ENCODE measurements around the gene NCKAP5.

NCKAP5 gene

DNA sequence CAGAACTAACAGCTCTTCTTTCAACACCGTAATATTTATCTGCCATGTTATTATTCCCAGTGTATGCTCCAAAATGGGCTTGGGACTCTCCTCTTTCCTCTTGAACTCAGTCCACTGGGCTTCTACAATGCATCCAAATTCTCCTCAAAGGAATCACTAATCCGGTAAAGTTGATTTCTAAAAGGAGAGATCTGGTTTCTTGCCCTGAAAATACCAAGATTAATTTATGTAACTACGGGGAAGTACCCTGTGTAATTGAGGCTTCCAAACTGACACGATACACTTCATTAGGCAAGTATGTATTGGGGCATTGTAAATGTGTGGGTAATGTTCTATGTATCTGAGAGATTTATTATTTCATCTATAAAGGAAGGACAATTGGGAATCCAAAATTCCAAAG lies 5.7 kb downstream of the NCKAP5 start:
- WGBS, result 97% methylated on average over 4 of the region's 4 CpGs
- no peak overlapping the region for H3K23ac ChIP-seq (ENCODE audit: low read length in 2 of 2)
- H3K18ac ChIP-seq (ENCODE audit: low read depth in 1 of 2, low read length in 2 of 2), result no peak overlapping the region
- no peak overlapping the region for H2BK5ac ChIP-seq (ENCODE audit: low read depth, low read length, poor library complexity, severe bottlenecking)
- no peak overlapping the region for H4K91ac ChIP-seq (ENCODE audit: low read length)
- DNase-seq, result no peak
- no peak overlapping the region for H2BK15ac ChIP-seq (ENCODE audit: low read depth, poor library complexity, severe bottlenecking)
- no peaks in the 10 kb centered on the region for H3K79me1 ChIP-seq (replicated peaks; ENCODE audit: low read length, poor library complexity, severe bottlenecking)
- H3K27me3 ChIP-seq (ENCODE audit: control insufficient read depth in 1 of 2, insufficient read depth in 1 of 2, low read length in 2 of 2), result no peaks in the 10 kb centered on the region
- H4K8ac ChIP-seq (ENCODE audit: low read length), result no peak overlapping the region
- no peak overlapping the region for H3K4me2 ChIP-seq (ENCODE audit: low read length, poor library complexity, severe bottlenecking)
- H3K14ac ChIP-seq (ENCODE audit: low read length in 2 of 2), result no peak overlapping the region
- no peaks in the 10 kb centered on the region for H3K9me3 ChIP-seq (ENCODE audit: control insufficient read depth, low read length)
- no peak overlapping the region for H2AFZ ChIP-seq (ENCODE audit: low read depth, low read length)
- H3K9ac ChIP-seq (ENCODE audit: low read length), result no peak overlapping the region
- no peak overlapping the region for H3K27ac ChIP-seq (ENCODE audit: low read length, poor library complexity, severe bottlenecking)
- no peak overlapping the region for H3K4me3 ChIP-seq (ENCODE audit: insufficient read depth in 1 of 2, low read depth in 1 of 2, low read length in 2 of 2)
- H3K4me1 ChIP-seq (ENCODE audit: control insufficient read depth, insufficient read depth, low read depth, low read length), result peaks cover 5% of the 10 kb centered on the region
- H2BK12ac ChIP-seq (ENCODE audit: low read length in 2 of 2), result no peak overlapping the region
- H2BK120ac ChIP-seq (ENCODE audit: low read depth, low read length), result no peak overlapping the region
- H3K4ac ChIP-seq (ENCODE audit: low read depth in 1 of 2, low read length in 2 of 2), result no peak overlapping the region
- H3K36me3 ChIP-seq (ENCODE audit: control insufficient read depth in 1 of 2, insufficient read depth in 2 of 2, low read depth in 1 of 2, low read length in 2 of 2), result peaks cover 0 to 2% of the 10 kb centered on the region in 2 experiments
- H2AK5ac ChIP-seq (ENCODE audit: low read length, severe bottlenecking), result no peak overlapping the region

- H3K4me2 ChIP-seq (ENCODE audit: low read length, poor library complexity, severe bottlenecking), result no peak overlapping the region
- no peak overlapping the region for H2AFZ ChIP-seq (ENCODE audit: low read depth, low read length)
- H3K4ac ChIP-seq (ENCODE audit: low read depth in 1 of 2, low read length in 2 of 2), result no peak overlapping the region
- peaks cover 0 to 2% of the 10 kb centered on the region in 2 experiments for H3K36me3 ChIP-seq (ENCODE audit: control insufficient read depth in 1 of 2, insufficient read depth in 2 of 2, low read depth in 1 of 2, low read length in 2 of 2)
- no peaks in the 10 kb centered on the region for H3K79me1 ChIP-seq (replicated peaks; ENCODE audit: low read length, poor library complexity, severe bottlenecking)
- H3K4me1 ChIP-seq (ENCODE audit: control insufficient read depth, insufficient read depth, low read depth, low read length), result peaks cover 1% of the 10 kb centered on the region
- H3K14ac ChIP-seq (ENCODE audit: low read length in 2 of 2), result no peak overlapping the region
- H3K27me3 ChIP-seq (ENCODE audit: control insufficient read depth in 1 of 2, insufficient read depth in 1 of 2, low read length in 2 of 2), result no peaks in the 10 kb centered on the region
- no peak overlapping the region for H2BK12ac ChIP-seq (ENCODE audit: low read length in 2 of 2)
- H3K27ac ChIP-seq (ENCODE audit: low read length, poor library complexity, severe bottlenecking), result no peak overlapping the region
- H2BK5ac ChIP-seq (ENCODE audit: low read depth, low read length, poor library complexity, severe bottlenecking), result no peak overlapping the region
- H3K9ac ChIP-seq (ENCODE audit: low read length), result no peak overlapping the region
- WGBS, result 100% methylated on average over 1 of the region's 3 CpGs
- H4K91ac ChIP-seq (ENCODE audit: low read length), result no peak overlapping the region
- H4K8ac ChIP-seq (ENCODE audit: low read length), result no peak overlapping the region
- H3K23ac ChIP-seq (ENCODE audit: low read length in 2 of 2), result no peak overlapping the region
- no peaks in the 10 kb centered on the region for H3K9me3 ChIP-seq (ENCODE audit: control insufficient read depth, low read length)
- H3K18ac ChIP-seq (ENCODE audit: low read depth in 1 of 2, low read length in 2 of 2), result no peak overlapping the region
- no peak overlapping the region for H2BK15ac ChIP-seq (ENCODE audit: low read depth, poor library complexity, severe bottlenecking)
- H3K4me3 ChIP-seq (ENCODE audit: insufficient read depth in 1 of 2, low read depth in 1 of 2, low read length in 2 of 2), result no peak overlapping the region
- no peak overlapping the region for H2AK5ac ChIP-seq (ENCODE audit: low read length, severe bottlenecking)
- peak; percentile 53 for DNase-seq
- no peak overlapping the region for H2BK120ac ChIP-seq (ENCODE audit: low read depth, low read length)
These were observed 7.0 kb downstream of the NCKAP5 start for GRCh38 chr2:133561045-133561852.

DNA sequence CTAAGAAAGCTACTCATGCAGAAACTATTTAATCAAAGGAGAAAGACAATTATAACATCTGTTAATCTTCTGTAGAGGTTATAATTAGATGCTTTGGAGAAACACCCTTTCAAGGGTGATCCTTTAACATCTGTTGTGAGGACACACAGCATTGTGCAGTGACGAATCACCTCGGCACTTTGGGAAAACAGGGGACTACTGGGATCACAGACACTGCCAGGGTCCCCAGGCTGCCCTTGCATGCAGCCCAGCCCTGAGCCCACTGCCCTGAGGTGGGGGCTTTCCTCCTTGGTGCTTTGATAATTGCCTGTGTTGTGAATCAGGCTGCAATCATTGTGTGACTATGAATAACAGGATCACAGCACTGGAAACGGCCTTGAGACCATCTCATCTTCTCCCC lies 10.6 kb downstream of the NCKAP5 start:
- H2AFZ ChIP-seq (ENCODE audit: low read depth, low read length), result no peak overlapping the region

DNA sequence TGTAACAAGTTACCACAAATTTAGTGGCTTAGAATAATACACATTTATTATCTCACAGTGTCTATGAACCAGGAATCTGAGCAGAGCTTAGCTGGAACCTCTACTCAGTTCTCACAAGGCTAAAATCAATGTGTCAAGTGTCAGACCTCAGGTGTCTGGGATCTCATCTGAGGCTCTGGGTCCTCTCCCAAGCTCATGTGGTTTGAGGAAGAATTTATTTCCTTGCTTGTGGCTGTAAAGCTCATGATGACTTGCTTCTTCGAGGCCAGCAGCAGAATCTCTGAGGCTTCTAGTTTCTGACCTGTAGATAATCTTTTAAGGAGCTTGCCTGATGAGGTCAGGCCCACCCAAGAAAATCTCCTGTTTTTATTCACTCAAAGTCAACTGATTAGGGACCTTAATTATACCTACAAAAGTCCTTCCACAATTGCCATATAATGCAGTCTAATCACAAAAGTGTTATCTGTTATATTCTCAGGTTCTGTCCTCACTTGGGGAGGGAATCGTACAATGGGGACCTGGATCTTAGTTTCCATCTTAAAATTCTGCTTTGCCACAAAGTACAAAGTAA lies 14.3 kb downstream of the NCKAP5 start:
- Histone ChIP-seq H2BK5ac (ENCODE audit: low read depth, low read length, poor library complexity, severe bottlenecking) (no peak overlapping the region), H3K79me1 (replicated peaks; ENCODE audit: low read length, poor library complexity, severe bottlenecking) (peaks cover 1% of the 10 kb centered on the region), H3K9me3 (ENCODE audit: control insufficient read depth, low read length) (no peaks in the 10 kb centered on the region), H2BK120ac (ENCODE audit: low read depth, low read length) (no peak overlapping the region), H4K8ac (ENCODE audit: low read length) (no peak overlapping the region), H2AK5ac (ENCODE audit: low read length, severe bottlenecking) (no peak overlapping the region), H3K27me3 (ENCODE audit: control insufficient read depth in 1 of 2, insufficient read depth in 1 of 2, low read length in 2 of 2) (no peaks in the 10 kb centered on the region), H3K4me3 (ENCODE audit: insufficient read depth in 1 of 2, low read depth in 1 of 2, low read length in 2 of 2) (no peak overlapping the region), H3K36me3 (ENCODE audit: control insufficient read depth in 1 of 2, insufficient read depth in 2 of 2, low read depth in 1 of 2, low read length in 2 of 2) (peaks cover 0 to 2% of the 10 kb centered on the region in 2 experiments), H3K9ac (ENCODE audit: low read length) (no peak overlapping the region), H3K18ac (ENCODE audit: low read depth in 1 of 2, low read length in 2 of 2) (no peak overlapping the region), H3K4ac (ENCODE audit: low read depth in 1 of 2, low read length in 2 of 2) (no peak overlapping the region), H3K4me2 (ENCODE audit: low read length, poor library complexity, severe bottlenecking) (no peak overlapping the region), H3K14ac (ENCODE audit: low read length in 2 of 2) (no peak overlapping the region), H3K27ac (ENCODE audit: low read length, poor library complexity, severe bottlenecking) (no peak overlapping the region), H4K91ac (ENCODE audit: low read length) (no peak overlapping the region), H3K4me1 (ENCODE audit: control insufficient read depth, insufficient read depth, low read depth, low read length) (no peaks in the 10 kb centered on the region), H2AFZ (ENCODE audit: low read depth, low read length) (no peak overlapping the region), H3K23ac (ENCODE audit: low read length in 2 of 2) (no peak overlapping the region), H2BK15ac (ENCODE audit: low read depth, poor library complexity, severe bottlenecking) (no peak overlapping the region), H2BK12ac (ENCODE audit: low read length in 2 of 2) (no peak overlapping the region)
- DNase-seq, result no peak
- WGBS, result 94% methylated on average over 2 of the region's 2 CpGs

More for the DNA sequence above, 10.6 kb downstream of the NCKAP5 start:
- peaks cover 1% of the 10 kb centered on the region for H3K79me1 ChIP-seq (replicated peaks; ENCODE audit: low read length, poor library complexity, severe bottlenecking)
- H4K8ac ChIP-seq (ENCODE audit: low read length), result no peak overlapping the region
- H3K36me3 ChIP-seq (ENCODE audit: control insufficient read depth in 1 of 2, insufficient read depth in 2 of 2, low read depth in 1 of 2, low read length in 2 of 2), result peaks cover 0 to 2% of the 10 kb centered on the region in 2 experiments
- no peak overlapping the region for H3K27ac ChIP-seq (ENCODE audit: low read length, poor library complexity, severe bottlenecking)
- no peak overlapping the region for H3K4me3 ChIP-seq (ENCODE audit: insufficient read depth in 1 of 2, low read depth in 1 of 2, low read length in 2 of 2)
- no peak overlapping the region for H3K14ac ChIP-seq (ENCODE audit: low read length in 2 of 2)
- no peak for DNase-seq
- H3K4ac ChIP-seq (ENCODE audit: low read depth in 1 of 2, low read length in 2 of 2), result no peak overlapping the region
- WGBS, result 79% methylated on average over 3 of the region's 3 CpGs
- no peak overlapping the region for H3K23ac ChIP-seq (ENCODE audit: low read length in 2 of 2)
- no peak overlapping the region for H3K9ac ChIP-seq (ENCODE audit: low read length)
- no peak overlapping the region for H2AK5ac ChIP-seq (ENCODE audit: low read length, severe bottlenecking)
- H3K27me3 ChIP-seq (ENCODE audit: control insufficient read depth in 1 of 2, insufficient read depth in 1 of 2, low read length in 2 of 2), result no peaks in the 10 kb centered on the region
- H2BK12ac ChIP-seq (ENCODE audit: low read length in 2 of 2), result no peak overlapping the region
- no peak overlapping the region for H3K4me2 ChIP-seq (ENCODE audit: low read length, poor library complexity, severe bottlenecking)
- no peak overlapping the region for H4K91ac ChIP-seq (ENCODE audit: low read length)
- no peak overlapping the region for H2BK5ac ChIP-seq (ENCODE audit: low read depth, low read length, poor library complexity, severe bottlenecking)
- H3K18ac ChIP-seq (ENCODE audit: low read depth in 1 of 2, low read length in 2 of 2), result no peak overlapping the region
- no peaks in the 10 kb centered on the region for H3K9me3 ChIP-seq (ENCODE audit: control insufficient read depth, low read length)
- no peak overlapping the region for H2BK15ac ChIP-seq (ENCODE audit: low read depth, poor library complexity, severe bottlenecking)
- H3K4me1 ChIP-seq (ENCODE audit: control insufficient read depth, insufficient read depth, low read depth, low read length), result no peaks in the 10 kb centered on the region
- H2BK120ac ChIP-seq (ENCODE audit: low read depth, low read length), result no peak overlapping the region
